Astrocyte (in vitro differentiated cells and primary cell): ENCODE measurements around the gene GJA9. TPM values are rescaled to one million over a fixed set of nuclear protein-coding genes. Genes with fewer than 3 reads are reported as not detected.

Experiments used
- DNase-seq: peaks from one replicate; pipeline ENCODE4 v3.0.0-alpha.2; 2010; ENCODE audit warnings: low read depth
- FAIRE-seq: peaks from 2 replicates; lab custom pipeline; 2011; peaks lifted over from hg19 to GRCh38; lab: Jason Lieb, UNC
- H2AFZ ChIP-seq: 2 replicates; pipeline ENCODE4 v1.6.0; 2012; ENCODE audit warnings: low read depth, low read length, inconsistent platforms
- H3K27ac ChIP-seq: 2 replicates; pipeline ENCODE4 v1.5.1; 2011; ENCODE audit warnings: low read depth, low read length, inconsistent platforms
- H3K27me3 ChIP-seq: 2 replicates; pipeline ENCODE4 v1.6.0; 2011; ENCODE audit warnings: low read length, inconsistent platforms; ENCODE audit not compliant: insufficient read depth
- H3K36me3 ChIP-seq: 2 replicates; pipeline ENCODE4 v1.5.1; 2011; ENCODE audit warnings: low read length, inconsistent platforms; ENCODE audit not compliant: insufficient read depth
- H3K4me1 ChIP-seq: 2 replicates; pipeline ENCODE4 v1.5.1; 2011; ENCODE audit warnings: low read length, inconsistent platforms; ENCODE audit not compliant: insufficient read depth
- H3K4me2 ChIP-seq: 2 replicates; pipeline ENCODE4 v1.6.0; 2012; ENCODE audit warnings: low read length, inconsistent platforms
- H3K4me3 ChIP-seq: 2 replicates; pipeline ENCODE4 v1.5.1; 2011; ENCODE audit warnings: low read depth, mild to moderate bottlenecking, low read length, inconsistent platforms; ENCODE audit not compliant: insufficient read depth
- H3K79me2 ChIP-seq: 2 replicates; pipeline ENCODE4 v1.6.0; 2012; ENCODE audit warnings: mild to moderate bottlenecking, low read length, inconsistent platforms; ENCODE audit not compliant: insufficient read depth
- H3K9ac ChIP-seq: 2 replicates; pipeline ENCODE4 v1.6.0; 2012; ENCODE audit warnings: mild to moderate bottlenecking, low read length, inconsistent platforms
- H3K9me3 ChIP-seq: 2 replicates; pipeline ENCODE4 v1.5.1; 2012; ENCODE audit warnings: low read depth, mild to moderate bottlenecking, low read length, inconsistent platforms; ENCODE audit not compliant: insufficient read depth
- H4K20me1 ChIP-seq: 2 replicates; pipeline ENCODE4 v1.6.0; 2012; ENCODE audit warnings: low read length, inconsistent platforms; ENCODE audit not compliant: insufficient read depth
- H3K27ac Mint-ChIP-seq: one replicate; pipeline ENCODE4 v1.8.0; 2021; ENCODE audit warnings: mild to moderate bottlenecking, mixed read lengths; ENCODE audit not compliant: unreplicated experiment
- H3K27me3 Mint-ChIP-seq: one replicate; pipeline ENCODE4 v1.8.0; 2021; ENCODE audit warnings: low read depth, mixed read lengths; ENCODE audit not compliant: unreplicated experiment
- H3K36me3 Mint-ChIP-seq: one replicate; pipeline ENCODE4 v1.8.0; 2021; ENCODE audit warnings: low read depth, mixed read lengths; ENCODE audit not compliant: unreplicated experiment
- H3K4me1 Mint-ChIP-seq: one replicate; pipeline ENCODE4 v1.8.0; 2021; ENCODE audit warnings: low read depth, mixed read lengths; ENCODE audit not compliant: unreplicated experiment
- H3K4me3 Mint-ChIP-seq: one replicate; pipeline ENCODE4 v1.8.0; 2021; ENCODE audit warnings: mild to moderate bottlenecking, moderate library complexity, mixed read lengths; ENCODE audit not compliant: unreplicated experiment
- H3K9me3 Mint-ChIP-seq: one replicate; pipeline ENCODE4 v1.8.0; 2021; ENCODE audit warnings: mild to moderate bottlenecking, mixed read lengths; ENCODE audit not compliant: unreplicated experiment
- CTCF ChIP-seq: IDR thresholded peaks from 2 replicates; pipeline ENCODE4 v1.5.1; 2011; ENCODE audit warnings: low read depth, mild to moderate bottlenecking, inconsistent platforms, low read length, moderate library complexity; ENCODE audit not compliant: insufficient read depth
- EZH2 ChIP-seq: IDR thresholded peaks from 2 replicates; pipeline ENCODE4 v1.6.1; 2012; ENCODE audit warnings: mild to moderate bottlenecking, low read length, inconsistent platforms; ENCODE audit not compliant: insufficient read depth
- total RNA-seq: library from RNA; stranded (reverse); gene quantifications from 2 replicates; pipeline ENCODE4 v1.2.1, GENCODE V29; 2021

Gene GJA9
- total RNA-seq, 1 donor from 2014 or later, result not detected

GRCh38 chr1:38834221-38834782 is 47.1 kb downstream of the GJA9 start:
- FAIRE-seq, result no peak
- H3K36me3 ChIP-seq, result peaks cover 11% of the 10 kb centered on the region
- peaks cover 6% of the 10 kb centered on the region for H3K27me3 Mint-ChIP-seq
- no peak overlapping the region for H3K27ac Mint-ChIP-seq
- peaks cover 3% of the 10 kb centered on the region for H3K9me3 Mint-ChIP-seq
- TF ChIP-seq EZH2, result no peak
- no peak for TF ChIP-seq CTCF
- H3K4me2 ChIP-seq, result no peak overlapping the region
- H3K79me2 ChIP-seq, result no peaks in the 10 kb centered on the region
- H3K9ac ChIP-seq, result no peak overlapping the region
- peaks cover under 1% of the 10 kb centered on the region for H3K27me3 ChIP-seq
- H3K4me3 ChIP-seq, result no peak overlapping the region
- H2AFZ ChIP-seq, result no peak overlapping the region
- no peaks in the 10 kb centered on the region for H4K20me1 ChIP-seq
- DNase-seq, result no peak
- no peak overlapping the region for H3K27ac ChIP-seq
- H3K4me1 ChIP-seq, result no peaks in the 10 kb centered on the region
- no peak overlapping the region for H3K4me3 Mint-ChIP-seq
- no peaks in the 10 kb centered on the region for H3K36me3 Mint-ChIP-seq
- H3K9me3 ChIP-seq, result no peaks in the 10 kb centered on the region
- peaks cover 9% of the 10 kb centered on the region for H3K4me1 Mint-ChIP-seq

- Histone ChIP-seq H4K20me1 (no peaks in the 10 kb centered on the region), H3K4me1 (no peaks in the 10 kb centered on the region), H3K27me3 (peaks cover 4% of the 10 kb centered on the region), H3K4me3 (no peak overlapping the region), H3K9ac (no peak overlapping the region), H3K4me2 (no peak overlapping the region), H3K36me3 (peaks cover under 1% of the 10 kb centered on the region), H2AFZ (no peak overlapping the region), H3K79me2 (no peaks in the 10 kb centered on the region), H3K9me3 (no peaks in the 10 kb centered on the region), H3K27ac (no peak overlapping the region)
- H3K27ac Mint-ChIP-seq, result no peak overlapping the region
- H3K36me3 Mint-ChIP-seq, result no peaks in the 10 kb centered on the region
- no peak for DNase-seq
- H3K9me3 Mint-ChIP-seq, result peaks cover 3% of the 10 kb centered on the region
- peak overlapping the region; percentile 55 for H3K4me3 Mint-ChIP-seq
- FAIRE-seq, result no peak
- peaks cover 9% of the 10 kb centered on the region for H3K4me1 Mint-ChIP-seq
- TF ChIP-seq CTCF (no peak), EZH2 (no peak)
- peaks cover 9% of the 10 kb centered on the region for H3K27me3 Mint-ChIP-seq
Measured at GRCh38 chr1:38833146-38833545, 48.2 kb downstream of the GJA9 start.

- Histone ChIP-seq H3K27ac (no peak overlapping the region), H2AFZ (no peak overlapping the region), H3K9ac (no peak overlapping the region), H3K4me2 (no peak overlapping the region), H3K4me1 (no peaks in the 10 kb centered on the region), H3K9me3 (no peaks in the 10 kb centered on the region), H4K20me1 (no peaks in the 10 kb centered on the region), H3K36me3 (no peaks in the 10 kb centered on the region), H3K79me2 (no peaks in the 10 kb centered on the region), H3K4me3 (no peak overlapping the region), H3K27me3 (peaks cover 8% of the 10 kb centered on the region)
- DNase-seq (no peak), FAIRE-seq (no peak)
- Mint-ChIP-seq H3K4me3 (no peak overlapping the region), H3K27me3 (peaks cover 10% of the 10 kb centered on the region), H3K9me3 (peaks cover 3% of the 10 kb centered on the region), H3K4me1 (peaks cover 9% of the 10 kb centered on the region), H3K36me3 (no peaks in the 10 kb centered on the region), H3K27ac (no peak overlapping the region)
- TF ChIP-seq EZH2 (no peak), CTCF (no peak)
Measured at GRCh38 chr1:38832370-38832734, 49.0 kb downstream of the GJA9 start.
